A204.1 (cell line): Measurements from ENCODE around the gene SH3GL3.
A peak's percentile ranks its signal among the peaks of the same experiment; 100 is the strongest.

Experiments
- FAIRE-seq: peaks from 2 replicates; lab custom pipeline; 2012; peaks lifted over from hg19 to GRCh38; lab: Jason Lieb, UNC

The SH3GL3 gene

GRCh38 chr15:83510001-83510400 lies 62.9 kb downstream of the SH3GL3 start:
- FAIRE-seq, result no peak

GRCh38 chr15:83512459-83512858 lies 65.3 kb downstream of the SH3GL3 start:
- FAIRE-seq, result no peak

GRCh38 chr15:83514584-83514983 lies 67.4 kb downstream of the SH3GL3 start:
- FAIRE-seq, result no peak

- FAIRE-seq, result no peak
These were observed 68.0 kb downstream of the SH3GL3 start for GRCh38 chr15:83515164-83515563.

GRCh38 chr15:83516935-83517334 lies 69.8 kb downstream of the SH3GL3 start:
- no peak for FAIRE-seq

- FAIRE-seq, result no peak
These were observed 79.2 kb downstream of the SH3GL3 start for GRCh38 chr15:83526319-83526718.

GRCh38 chr15:83533410-83533962 lies 86.3 kb downstream of the SH3GL3 start:
- FAIRE-seq, result no peak

GRCh38 chr15:83537606-83538005 lies 90.5 kb downstream of the SH3GL3 start:
- no peak for FAIRE-seq

- no peak for FAIRE-seq
These were observed 91.5 kb downstream of the SH3GL3 start for GRCh38 chr15:83538682-83539081.

GRCh38 chr15:83545804-83546511 lies 98.8 kb downstream of the SH3GL3 start:
- FAIRE-seq, result no peak

- FAIRE-seq, result no peak
These were observed 99.4 kb downstream of the SH3GL3 start for GRCh38 chr15:83546512-83546888.

- no peak for FAIRE-seq
These were observed 100.0 kb downstream of the SH3GL3 start for GRCh38 chr15:83547168-83547567.

- no peak for FAIRE-seq
These were observed 102.5 kb downstream of the SH3GL3 start for GRCh38 chr15:83549623-83550022.

GRCh38 chr15:83554558-83554957 lies 107.4 kb downstream of the SH3GL3 start:
- FAIRE-seq, result no peak

- no peak for FAIRE-seq
These were observed 108.2 kb downstream of the SH3GL3 start for GRCh38 chr15:83555383-83555782.

- FAIRE-seq, result no peak
These were observed 108.9 kb downstream of the SH3GL3 start for GRCh38 chr15:83556068-83556467.

- no peak for FAIRE-seq
These were observed 109.6 kb downstream of the SH3GL3 start for GRCh38 chr15:83556754-83557153.

GRCh38 chr15:83558146-83558545 lies 111.0 kb downstream of the SH3GL3 start:
- no peak for FAIRE-seq

GRCh38 chr15:83559310-83559966 lies 112.3 kb downstream of the SH3GL3 start:
- peak; percentile 85 for FAIRE-seq

GRCh38 chr15:83561661-83562060 lies 114.5 kb downstream of the SH3GL3 start:
- no peak for FAIRE-seq

GRCh38 chr15:83565138-83565537 lies 118.0 kb downstream of the SH3GL3 start:
- FAIRE-seq, result no peak

GRCh38 chr15:83565553-83566159 lies 118.5 kb downstream of the SH3GL3 start:
- no peak for FAIRE-seq

GRCh38 chr15:83567318-83567717 lies 120.2 kb downstream of the SH3GL3 start:
- FAIRE-seq, result no peak
